ENCODE data around the gene ZNF830.
"Not testable (repeated sequence)": the region's sequence is repeated elsewhere in the genome, so short reads cannot be mapped to it uniquely, and the experiment has no call there.

ZNF830 gene

GRCh38 chr17:34991606-34992005, 30.3 kb downstream of the ZNF830 start:
- no peak for DNase-seq

- no peak for DNase-seq
Measured at GRCh38 chr17:34993031-34993430, 31.7 kb downstream of the ZNF830 start.

- DNase-seq, result no peak
Measured at GRCh38 chr17:34996422-34997285, 35.3 kb downstream of the ZNF830 start.

- no peak for DNase-seq
Measured at GRCh38 chr17:34997355-34997862, 36.1 kb downstream of the ZNF830 start.

GRCh38 chr17:34998205-34998604, 36.9 kb downstream of the ZNF830 start:
- DNase-seq, result peak; percentile 69

GRCh38 chr17:34999456-34999855, 38.1 kb downstream of the ZNF830 start:
- DNase-seq, result no peak

GRCh38 chr17:35000965-35001364, 39.6 kb downstream of the ZNF830 start:
- DNase-seq, result not testable (repeated sequence)

GRCh38 chr17:35001549-35001948, 40.2 kb downstream of the ZNF830 start:
- DNase-seq, result no peak

GRCh38 chr17:35002876-35003551, 41.7 kb downstream of the ZNF830 start:
- DNase-seq, result no peak

- DNase-seq, result no peak
Measured at GRCh38 chr17:35003778-35004177, 42.4 kb downstream of the ZNF830 start.

- no peak for DNase-seq
Measured at GRCh38 chr17:35006345-35006744, 45.0 kb downstream of the ZNF830 start.

GRCh38 chr17:35006961-35007360, 45.6 kb downstream of the ZNF830 start:
- no peak for DNase-seq

- DNase-seq, result no peak
Measured at GRCh38 chr17:35010093-35010492, 48.8 kb downstream of the ZNF830 start.

- DNase-seq, result peak; percentile 12
Measured at GRCh38 chr17:35011671-35012216, 50.4 kb downstream of the ZNF830 start.

All from DMS53 (cell line).